Pancreas (tissue), 10 donors: ENCODE results near the gene TMPRSS4. TPM values are rescaled to one million over a fixed set of nuclear protein-coding genes. Genes with fewer than 3 reads are reported as not detected.
A peak's percentile ranks its signal among the peaks of the same experiment; 100 is the strongest.

Experiments
- ATAC-seq, 4 donors: fragments of 200-7000 bp; cut with Tn5 transposase; one replicate each; pipeline versions ENCODE4 v1.8.0 to v1.9.1; 2020; ENCODE audit warnings: mild to moderate bottlenecking in 4 of 4, moderate library complexity in 4 of 4
- DNase-seq, 6 donors: peaks; one replicate each; pipeline ENCODE4 v3.0.0-alpha.2; 2020
- FAIRE-seq: peaks from 2 replicates; lab custom pipeline; 2012; peaks lifted over from hg19 to GRCh38; lab: Jason Lieb, UNC
- H3K27ac ChIP-seq, 4 donors: fragments of 200-600 bp; sonication (generic); 1 replicate in 3 of 4; 2 replicates in 1 of 4; pipeline versions ENCODE4 v1.5.0 to v1.8.0; 2020
- H3K27me3 ChIP-seq, 4 donors: fragments of 200-600 bp; one replicate each; pipeline ENCODE4 v1.8.0; 2021
- H3K36me3 ChIP-seq, 3 donors: fragments of 200-600 bp; sonication (generic) in 1 of 3; one replicate each; pipeline versions ENCODE4 v1.5.0 to v1.8.0; 2020 to 2021
- H3K4me1 ChIP-seq, 3 donors: fragments of 200-600 bp; one replicate each; pipeline ENCODE4 v1.8.0; 2021
- H3K4me3 ChIP-seq, 4 donors: fragments of 200-600 bp; sonication (generic) in 2 of 4; one replicate each; pipeline versions ENCODE4 v1.5.0 to v1.8.0; 2020 to 2021
- H3K9me3 ChIP-seq, 4 donors: fragments of 200-600 bp; one replicate each; pipeline ENCODE4 v1.8.0; 2021
- WGBS, 2 donors: extraction: QIAGEN DNeasy Blood & Tissue Kit; methylation state at CpG; one replicate each; pipeline ENCODE4 v1.1.7; 2013; 5-methylcytosine and 5-hydroxymethylcytosine counted together
- intact Hi-C, 3 donors: fragments of 100-400 bp; cut with DNase I; formaldehyde crosslinking; loops; one replicate each; pipeline versions ENCODE4 v1.11.1 to v1.14.2; 2022
- polyA plus RNA-seq, 2 donors: library from polyadenylated mRNA; stranded (reverse); fragments of 200-250 nt; gene quantifications; one replicate each; pipeline ENCODE4 v1.2.3, GENCODE V29; 2013
- total RNA-seq, 6 donors: library from RNA; stranded (reverse); fragmentation: NEBNext Ultra II Directional in 4 of 6; extraction: Animal tissue kit (Norgen Biotek cat#: 25700) in 4 of 6; gene quantifications; one replicate each; pipeline versions ENCODE4 v1.2.1 to v1.2.4, GENCODE V29; 2021 to 2023
- TF ChIP-seq, protein P1 (sequence below), 4 donors: fragments of 200-600 bp; sonication (generic) in 3 of 4; IDR thresholded peaks; one replicate each; pipeline versions ENCODE4 v1.5.0 to v1.8.0; 2021; ENCODE audit warnings: antibody characterized with exemption in 4 of 4
- donor health status: healthy with polysubstance abuse.
- donor health status: DM: no; HTN: no; CAD: no; lungs with moderate emphysema.
- donor health status: DM: no; HTN: no; CAD: no.
- donor health status: control.
- donor health status: control.
- donor health status: Bipolar disorder and iron deficiency.
- donor health status: DM: yes; HTN: yes; CAD: no.
- donor health status: DM: no; HTN: no; CAD: no.
- donor health status: DM: no; HTN: no; CAD: no.
- donor health status: DM: yes; HTN: yes; CAD: no.

Gene TMPRSS4
- total and polyA plus RNA-seq, 8 donors: 0.15 to 2.2 (median 0.41) TPM; not detected in 3

DNA sequence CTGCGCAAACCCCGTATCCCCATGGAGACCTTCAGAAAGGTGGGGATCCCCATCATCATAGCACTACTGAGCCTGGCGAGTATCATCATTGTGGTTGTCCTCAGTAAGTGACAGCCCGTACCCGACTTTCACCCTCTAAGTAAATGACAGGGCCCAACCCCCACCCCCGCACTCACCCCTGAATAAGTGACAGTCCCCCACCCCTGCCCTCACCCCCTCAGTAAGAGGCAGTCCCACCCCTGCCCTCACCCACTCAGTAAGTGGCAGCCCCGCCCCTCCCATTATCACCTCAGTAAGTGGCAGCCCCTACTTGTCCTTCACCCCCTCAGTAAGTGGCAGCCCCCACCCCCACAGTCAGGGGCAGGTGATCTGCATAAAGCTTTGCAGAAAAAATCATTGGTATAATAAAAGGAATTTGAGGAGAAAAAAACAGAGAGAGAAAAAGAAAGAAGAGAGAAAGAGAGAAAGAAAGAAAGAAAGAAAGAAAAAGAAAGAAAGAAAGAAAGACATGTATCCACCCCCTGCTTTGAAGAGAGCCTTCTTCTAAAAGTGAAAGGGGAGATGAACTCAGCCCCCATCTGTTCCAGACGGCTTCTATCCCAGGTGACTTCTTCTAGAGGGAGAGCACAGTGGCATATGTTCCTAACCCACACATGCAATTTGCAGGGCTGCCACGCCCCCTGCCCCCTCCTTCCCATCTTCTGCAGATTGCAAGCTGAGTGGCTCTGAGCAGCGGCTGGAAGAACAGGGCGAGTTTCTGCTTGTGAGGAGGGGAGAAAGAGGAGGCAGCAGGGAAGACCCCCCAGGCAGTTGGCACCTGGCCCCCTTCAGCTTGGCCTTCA lies 22.3 kb downstream of the TMPRSS4 start:
- 64 to 71% methylated on average over 11 of the region's 11 CpGs for WGBS, 2 donors
- FAIRE-seq (no peak), DNase-seq (peak in 1 of 6 donors; percentile 35), ATAC-seq (no peak)
- no peaks in the 10 kb centered on the region for H3K36me3 ChIP-seq
- H3K27me3 ChIP-seq: no peaks in the 10 kb centered on the region
- intact Hi-C loops: no loop called here
- H3K27ac ChIP-seq: no peak overlapping the region
- no peaks in the 10 kb centered on the region for H3K4me1 ChIP-seq
- no peak overlapping the region for H3K4me3 ChIP-seq
- H3K9me3 ChIP-seq: no peaks in the 10 kb centered on the region
- TF ChIP-seq, protein P1, sequence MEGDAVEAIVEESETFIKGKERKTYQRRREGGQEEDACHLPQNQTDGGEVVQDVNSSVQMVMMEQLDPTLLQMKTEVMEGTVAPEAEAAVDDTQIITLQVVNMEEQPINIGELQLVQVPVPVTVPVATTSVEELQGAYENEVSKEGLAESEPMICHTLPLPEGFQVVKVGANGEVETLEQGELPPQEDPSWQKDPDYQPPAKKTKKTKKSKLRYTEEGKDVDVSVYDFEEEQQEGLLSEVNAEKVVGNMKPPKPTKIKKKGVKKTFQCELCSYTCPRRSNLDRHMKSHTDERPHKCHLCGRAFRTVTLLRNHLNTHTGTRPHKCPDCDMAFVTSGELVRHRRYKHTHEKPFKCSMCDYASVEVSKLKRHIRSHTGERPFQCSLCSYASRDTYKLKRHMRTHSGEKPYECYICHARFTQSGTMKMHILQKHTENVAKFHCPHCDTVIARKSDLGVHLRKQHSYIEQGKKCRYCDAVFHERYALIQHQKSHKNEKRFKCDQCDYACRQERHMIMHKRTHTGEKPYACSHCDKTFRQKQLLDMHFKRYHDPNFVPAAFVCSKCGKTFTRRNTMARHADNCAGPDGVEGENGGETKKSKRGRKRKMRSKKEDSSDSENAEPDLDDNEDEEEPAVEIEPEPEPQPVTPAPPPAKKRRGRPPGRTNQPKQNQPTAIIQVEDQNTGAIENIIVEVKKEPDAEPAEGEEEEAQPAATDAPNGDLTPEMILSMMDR (IDR thresholded peaks at IDR 0.05): no peak

- intact Hi-C loops: no loop called here
- 68 to 74% methylated on average over 10 of the region's 10 CpGs for WGBS, 2 donors
- H3K4me3 ChIP-seq: no peak overlapping the region
- ATAC-seq (no peak), FAIRE-seq (no peak), DNase-seq (no peak)
- no peaks in the 10 kb centered on the region for H3K9me3 ChIP-seq
- no peaks in the 10 kb centered on the region for H3K4me1 ChIP-seq
- no peaks in the 10 kb centered on the region for H3K36me3 ChIP-seq
- TF ChIP-seq, protein P1 (IDR thresholded peaks at IDR 0.05): no peak
- no peaks in the 10 kb centered on the region for H3K27me3 ChIP-seq
- H3K27ac ChIP-seq: no peak overlapping the region
Observed at GRCh38 chr11:118099838-118100556, 23.1 kb downstream of the TMPRSS4 start.

- intact Hi-C loops: no loop called here
- peak in 1 of 4 donors; percentile 25 for ATAC-seq
- peak in 1 of 6 donors; percentile 10 for DNase-seq
- no peak for FAIRE-seq
- TF ChIP-seq, protein P1 (IDR thresholded peaks at IDR 0.05): no peak
- H3K4me1 ChIP-seq: no peaks in the 10 kb centered on the region
- no peaks in the 10 kb centered on the region for H3K36me3 ChIP-seq
- no peaks in the 10 kb centered on the region for H3K27me3 ChIP-seq
- 56 to 66% methylated on average over 3 of the region's 3 CpGs for WGBS, 2 donors
- H3K27ac ChIP-seq: no peak overlapping the region
- H3K9me3 ChIP-seq: no peaks in the 10 kb centered on the region
- H3K4me3 ChIP-seq: no peak overlapping the region
Observed at GRCh38 chr11:118100691-118101232, 23.9 kb downstream of the TMPRSS4 start.

- FAIRE-seq (no peak), ATAC-seq (no peak), DNase-seq (peak in 1 of 6 donors; percentile 34)
- TF ChIP-seq, protein P1 (IDR thresholded peaks at IDR 0.05): no peak
- no peaks in the 10 kb centered on the region for H3K36me3 ChIP-seq
- WGBS, 2 donors: 70 to 83% methylated on average over 12 to 13 of the region's 13 CpGs
- intact Hi-C loops: no loop called here
- no peaks in the 10 kb centered on the region for H3K9me3 ChIP-seq
- H3K4me3 ChIP-seq: no peak overlapping the region
- no peak overlapping the region for H3K27ac ChIP-seq
- no peaks in the 10 kb centered on the region for H3K4me1 ChIP-seq
- no peaks in the 10 kb centered on the region for H3K27me3 ChIP-seq
Observed at GRCh38 chr11:118102721-118103261, 25.9 kb downstream of the TMPRSS4 start.
